Type B pancreatic cell (in vitro differentiated cells): ENCODE measurements around the gene CELF4. TPM values are rescaled to one million over a fixed set of nuclear protein-coding genes. Genes with fewer than 3 reads are reported as not detected.

Experiments used
- DNase-seq: peaks from one replicate; pipeline ENCODE4 v3.0.0; 2021; ENCODE audit warnings: mixed read lengths; ENCODE audit not compliant: unreplicated experiment; ENCODE audit errors: extremely low spot score
- H3K27ac Mint-ChIP-seq: 2 replicates; pipeline ENCODE4 v1.8.0; 2021; ENCODE audit warnings: mild to moderate bottlenecking, mixed read lengths
- H3K27me3 Mint-ChIP-seq: 2 replicates; pipeline ENCODE4 v1.8.0; 2021; ENCODE audit warnings: mixed read lengths
- H3K36me3 Mint-ChIP-seq: 2 replicates; pipeline ENCODE4 v1.8.0; 2021; ENCODE audit warnings: mixed read lengths
- H3K4me1 Mint-ChIP-seq: one replicate; pipeline ENCODE4 v1.8.0; 2021; ENCODE audit warnings: mixed read lengths; ENCODE audit not compliant: unreplicated experiment
- H3K4me3 Mint-ChIP-seq: 2 replicates; pipeline ENCODE4 v1.8.0; 2021; ENCODE audit warnings: mild to moderate bottlenecking, mixed read lengths
- H3K9me3 Mint-ChIP-seq: 2 replicates; pipeline ENCODE4 v1.8.0; 2021; ENCODE audit warnings: mixed read lengths
- CTCF ChIP-seq: fragments of 200-600 bp; sonication (generic); conservative IDR thresholded peaks from 2 replicates; pipeline ENCODE4 v1.5.0; 2021; ENCODE audit warnings: antibody characterized with exemption, mild to moderate bottlenecking
- total RNA-seq: library from RNA; stranded (reverse); gene quantifications from 2 replicates; pipeline ENCODE4 v1.2.1, GENCODE V29; 2021; ENCODE audit warnings: low replicate concordance

Gene CELF4
- total RNA-seq, 1 donor from 2014 or later: 9.2 TPM

GRCh38 chr18:37391156-37391555, 174.4 kb downstream of the CELF4 start:
- Mint-ChIP-seq H3K4me3 (no peak overlapping the region), H3K36me3 (no peaks in the 10 kb centered on the region)

GRCh38 chr18:37390687-37391086, 174.9 kb downstream of the CELF4 start:
- H3K4me1 Mint-ChIP-seq: peaks cover 5% of the 10 kb centered on the region
- no peak for DNase-seq
- peaks cover 14% of the 10 kb centered on the region for H3K27me3 Mint-ChIP-seq
- H3K4me3 Mint-ChIP-seq: no peak overlapping the region
- no peaks in the 10 kb centered on the region for H3K36me3 Mint-ChIP-seq
- TF ChIP-seq CTCF: no peak
- no peaks in the 10 kb centered on the region for H3K9me3 Mint-ChIP-seq
- H3K27ac Mint-ChIP-seq: no peak overlapping the region

More at GRCh38 chr18:37391156-37391555, 174.4 kb downstream of the CELF4 start:
- Mint-ChIP-seq H3K4me1 (peaks cover 7% of the 10 kb centered on the region), H3K27me3 (peaks cover 19% of the 10 kb centered on the region), H3K9me3 (no peaks in the 10 kb centered on the region), H3K27ac (no peak overlapping the region)
- TF ChIP-seq CTCF: no peak
- no peak for DNase-seq

- Mint-ChIP-seq H3K27me3 (peaks cover 9% of the 10 kb centered on the region), H3K27ac (no peak overlapping the region), H3K36me3 (no peaks in the 10 kb centered on the region), H3K4me1 (peaks cover 4% of the 10 kb centered on the region), H3K4me3 (no peak overlapping the region), H3K9me3 (no peaks in the 10 kb centered on the region)
- DNase-seq: no peak
- TF ChIP-seq CTCF: no peak
Measured at GRCh38 chr18:37389684-37390368, 175.8 kb downstream of the CELF4 start.

- Mint-ChIP-seq H3K27me3 (peaks cover 9% of the 10 kb centered on the region), H3K4me3 (no peak overlapping the region), H3K27ac (no peak overlapping the region), H3K4me1 (peaks cover 6% of the 10 kb centered on the region), H3K36me3 (no peaks in the 10 kb centered on the region), H3K9me3 (no peaks in the 10 kb centered on the region)
- no peak for DNase-seq
- no peak for TF ChIP-seq CTCF
Measured at GRCh38 chr18:37389041-37389440, 176.6 kb downstream of the CELF4 start.

GRCh38 chr18:37388413-37388812, 177.2 kb downstream of the CELF4 start:
- no peak for TF ChIP-seq CTCF

More at GRCh38 chr18:37388413-37388812, 177.2 kb downstream of the CELF4 start:
- H3K4me3 Mint-ChIP-seq: no peak overlapping the region
- DNase-seq: no peak
- H3K27ac Mint-ChIP-seq: no peak overlapping the region
- no peaks in the 10 kb centered on the region for H3K36me3 Mint-ChIP-seq
- H3K9me3 Mint-ChIP-seq: no peaks in the 10 kb centered on the region
- peaks cover 10% of the 10 kb centered on the region for H3K4me1 Mint-ChIP-seq
- peaks cover 12% of the 10 kb centered on the region for H3K27me3 Mint-ChIP-seq
